HCT116 (cell line): ENCODE measurements around the gene ELP2. TPM values are rescaled to one million over a fixed set of nuclear protein-coding genes. Genes with fewer than 3 reads are reported as not detected.

Experiments
- ATAC-seq: fragments of 200-7000 bp; cut with Tn5 transposase; 2 replicates; pipeline ENCODE4 v1.9.1; 2020; ENCODE audit warnings: mild to moderate bottlenecking, moderate library complexity
- BruUV-seq: library from RNA; stranded (reverse); fragments of 400-500 nt; replicated peaks from 2 replicates; lab custom pipeline; 2021; lab: Mats Ljungman, UMichigan
- CTCF ChIA-PET: fragments of 300-600 bp; sonication (Branson Sonifier 250); formaldehyde crosslinking; loops from one replicate; lab custom pipeline; 2021; ENCODE audit warnings: antibody characterized with exemption; lab: Charles Lee
- POLR2A ChIA-PET: fragments of 300-600, 350-600 bp; sonication (Branson Sonifier 250); formaldehyde crosslinking; loops from one replicate; lab custom pipeline; 2021; ENCODE audit warnings: antibody characterized with exemption; lab: Charles Lee
- RAD21 ChIA-PET, 2 experiments: fragments of 300-600 bp; sonication (Branson Sonifier 250); formaldehyde crosslinking; loops; one replicate each; lab custom pipeline; 2023; ENCODE audit warnings: low total read pairs in 2 of 2; ENCODE audit not compliant: uncharacterized antibody in 2 of 2, unreplicated experiment in 2 of 2, low non-redundant PET in 1 of 2; lab: Charles Lee
- DNase-seq: peaks from one replicate; pipeline ENCODE4 v3.0.0-alpha.2; 2010; ENCODE audit warnings: low read depth, low spot score
- H2AFZ ChIP-seq: fragments of 200-600 bp; shearing (Covaris generic), sonication (generic); 2 replicates; pipeline ENCODE4 v1.6.1; 2017; ENCODE audit warnings: low read depth, mixed run types, mixed read lengths, antibody characterized with exemption, low read length; ENCODE audit not compliant: poor library complexity, severe bottlenecking
- H3K27ac ChIP-seq: 2 replicates; pipeline ENCODE4 v1.5.1; 2012; ENCODE audit warnings: low read depth, low read length
- H3K27me3 ChIP-seq: fragments of 200-600 bp; sonication (generic); 2 replicates; pipeline ENCODE4 v1.6.1; 2016; ENCODE audit warnings: mixed run types, low read length, mixed read lengths; ENCODE audit not compliant: insufficient read depth
- H3K36me3 ChIP-seq, 2 experiments: fragments of 200-500 bp in 1 of 2; fragments of 200-600 bp in 1 of 2; sonication (Bioruptor generic) in 1 of 2; sonication (generic) in 1 of 2; 2 replicates each; pipeline versions ENCODE4 v1.5.1 to v1.6.1; 2014 to 2016; ENCODE audit warnings: low read length in 2 of 2, inconsistent platforms in 1 of 2, mixed read lengths in 1 of 2, mixed run types in 1 of 2; ENCODE audit not compliant: insufficient read depth in 2 of 2, control insufficient read depth in 1 of 2
- H3K4me1 ChIP-seq, 2 experiments: fragments of 200-600 bp in 1 of 2; sonication (generic) in 1 of 2; 2 replicates each; pipeline versions ENCODE4 v1.5.1 to v1.6.1; 2012 to 2017; ENCODE audit warnings: low read length in 2 of 2, inconsistent platforms in 1 of 2, mild to moderate bottlenecking in 1 of 2, mixed read lengths in 1 of 2, mixed run types in 1 of 2, moderate library complexity in 1 of 2; ENCODE audit not compliant: insufficient read depth in 2 of 2, control insufficient read depth in 1 of 2
- H3K4me2 ChIP-seq: fragments of 200-600 bp; sonication (generic); 2 replicates; pipeline ENCODE4 v1.6.1; 2017; ENCODE audit warnings: mixed run types, low read length, mixed read lengths
- H3K4me3 ChIP-seq, 2 experiments: fragments of 200-600 bp in 1 of 2; sonication (generic) in 1 of 2; replicated peaks in 1 of 2; 2 replicates each; pipeline ENCODE4 v1.5.1; 2011 to 2016; ENCODE audit warnings: low read length in 2 of 2, control low read depth in 1 of 2, low read depth in 1 of 2, mild to moderate bottlenecking in 1 of 2, mixed read lengths in 1 of 2, mixed run types in 1 of 2
- H3K79me2 ChIP-seq: fragments of 200-600 bp; sonication (generic); 2 replicates; pipeline ENCODE4 v1.6.1; 2017; ENCODE audit warnings: mild to moderate bottlenecking, mixed run types, low read length, moderate library complexity, mixed read lengths; ENCODE audit not compliant: insufficient read depth
- H3K9ac ChIP-seq: fragments of 200-600 bp; sonication (generic); 2 replicates; pipeline ENCODE4 v1.6.1; 2016; ENCODE audit warnings: low read length, mixed read lengths
- H3K9me2 ChIP-seq: fragments of 200-600 bp; sonication (generic), shearing (Covaris generic); 2 replicates; pipeline ENCODE4 v1.6.1; 2017; ENCODE audit warnings: mixed run types, mild to moderate bottlenecking, moderate library complexity; ENCODE audit not compliant: insufficient read depth
- H3K9me3 ChIP-seq, 2 experiments: fragments of 200-500 bp in 1 of 2; fragments of 200-600 bp in 1 of 2; sonication (Bioruptor generic) in 1 of 2; sonication (generic) in 1 of 2; 2 replicates each; pipeline ENCODE4 v1.6.1; 2014 to 2017; ENCODE audit warnings: low read length in 2 of 2, mixed read lengths in 2 of 2, inconsistent platforms in 1 of 2, low read depth in 1 of 2, mild to moderate bottlenecking in 1 of 2, mixed run types in 1 of 2, moderate library complexity in 1 of 2; ENCODE audit not compliant: control insufficient read depth in 1 of 2, insufficient read depth in 1 of 2
- H4K20me1 ChIP-seq: fragments of 200-600 bp; sonication (generic), shearing (Covaris generic); 2 replicates; pipeline ENCODE4 v1.6.1; 2017; ENCODE audit warnings: mixed run types, mild to moderate bottlenecking, moderate library complexity; ENCODE audit not compliant: insufficient read depth
- EGR1 ChIP-seq: IDR thresholded peaks from 2 replicates; pipeline ENCODE4 v1.6.1; 2012; ENCODE audit warnings: low read depth
- ELF1 ChIP-seq: IDR thresholded peaks from 2 replicates; pipeline ENCODE4 v1.6.1; 2012; ENCODE audit warnings: low read depth, borderline replicate concordance
- EZH2 ChIP-seq: fragments of 200-600 bp; sonication (generic); IDR thresholded peaks from 2 replicates; pipeline ENCODE4 v1.6.1; 2017; ENCODE audit warnings: antibody characterized with exemption, mixed run types
- EZH2phosphoT487 ChIP-seq: fragments of 200-600 bp; IDR thresholded peaks from 2 replicates; pipeline ENCODE4 v1.6.1; 2018; ENCODE audit warnings: antibody characterized with exemption, borderline replicate concordance
- FOSL1 ChIP-seq: IDR thresholded peaks from 2 replicates; pipeline ENCODE4 v1.6.1; 2012; ENCODE audit warnings: low read depth
- MAX ChIP-seq: IDR thresholded peaks from 2 replicates; pipeline ENCODE4 v1.6.1; 2012
- POLR2A ChIP-seq: IDR thresholded peaks from 2 replicates; pipeline ENCODE4 v1.7.0; 2011; ENCODE audit warnings: borderline replicate concordance; ENCODE audit not compliant: insufficient read depth, insufficient read length; ENCODE audit errors: extremely low read depth
- POLR2AphosphoS5 ChIP-seq: IDR thresholded peaks from 2 replicates; pipeline ENCODE4 v1.6.1; 2011; ENCODE audit warnings: mild to moderate bottlenecking, low read depth, low read length, moderate library complexity
- RAD21 ChIP-seq: IDR thresholded peaks from 2 replicates; pipeline ENCODE4 v1.6.1; 2012; ENCODE audit warnings: low read depth, mild to moderate bottlenecking
- REST ChIP-seq: IDR thresholded peaks from 2 replicates; pipeline ENCODE4 v1.6.1; 2012; ENCODE audit warnings: low read depth
- SIN3A ChIP-seq: IDR thresholded peaks from 2 replicates; pipeline ENCODE4 v1.6.1; 2012; ENCODE audit warnings: low read depth
- SP1 ChIP-seq: IDR thresholded peaks from 2 replicates; pipeline ENCODE4 v1.6.1; 2012; ENCODE audit warnings: low read depth
- SRF ChIP-seq: IDR thresholded peaks from 2 replicates; pipeline ENCODE4 v1.6.1; 2012; ENCODE audit warnings: low read depth
- TCF7L2 ChIP-seq: IDR thresholded peaks from 2 replicates; pipeline ENCODE4 v1.7.0; 2011; ENCODE audit warnings: borderline replicate concordance, inconsistent platforms; ENCODE audit not compliant: insufficient read depth, insufficient read length; ENCODE audit errors: extremely low read depth
- YY1 ChIP-seq: IDR thresholded peaks from 2 replicates; pipeline ENCODE4 v1.6.1; 2011; ENCODE audit warnings: low read length, low read depth, moderate library complexity, mild to moderate bottlenecking; ENCODE audit not compliant: insufficient replicate concordance; ENCODE audit errors: extremely low read depth
- ZFX ChIP-seq: fragments of 450-650 bp; IDR thresholded peaks from 2 replicates; pipeline ENCODE4 v1.6.1; 2017
- ZNF274 ChIP-seq: fragments of 200-500 bp; sonication (Bioruptor generic); IDR thresholded peaks from 2 replicates; pipeline ENCODE4 v1.6.1; 2014; ENCODE audit warnings: mild to moderate bottlenecking, low read depth, low read length, inconsistent platforms
- intact Hi-C: fragments of 100-400 bp; cut with micrococcal nuclease; formaldehyde crosslinking; loops from 2 replicates; pipeline ENCODE4 v1.10.0; 2022
- total RNA-seq: library from RNA; stranded (reverse); gene quantifications from one replicate; pipeline ENCODE4 v1.2.1, GENCODE V29; 2021; ENCODE audit not compliant: unreplicated experiment

The ELP2 gene
- total RNA-seq, 1 experiment from 2014 or later: 109 TPM

- TF ChIP-seq EZH2phosphoT487: no peak
- TF ChIP-seq SP1: no peak
- no peak for TF ChIP-seq RAD21
- TF ChIP-seq YY1: no peak
- no peak for TF ChIP-seq EGR1
- TF ChIP-seq EZH2: no peak
- no peak for TF ChIP-seq TCF7L2
- no peak for TF ChIP-seq SRF
- Histone ChIP-seq H3K4me2 (no peak overlapping the region), H3K4me1 (no peaks in the 10 kb centered on the region), H3K4me3 (no peak overlapping the region), H3K9ac (no peak overlapping the region), H3K9me2 (no peaks in the 10 kb centered on the region), H3K36me3 (peaks cover 26 to 29% of the 10 kb centered on the region in 2 experiments), H2AFZ (no peak overlapping the region), H3K27me3 (no peaks in the 10 kb centered on the region), H3K79me2 (no peaks in the 10 kb centered on the region), H4K20me1 (no peaks in the 10 kb centered on the region), H3K27ac (no peak overlapping the region), H3K9me3 (no peaks in the 10 kb centered on the region)
- POLR2A ChIA-PET: no interaction called here
- intact Hi-C loops: no loop called here
- ATAC-seq: no peak
- no peak for DNase-seq
- no TSS peak for BruUV-seq
- RAD21 ChIA-PET: no interaction called here
- CTCF ChIA-PET: interaction anchor here (1.2 to 1.9 kb wide), 2 partner anchors 13 to 176 kb away, joined by 4 read pairs; no protein-coding TSS in a partner anchor
Measured at GRCh38 chr18:36108601-36109000, 21.1 kb upstream of the ELP2 start.

GRCh38 chr18:36109737-36110136 lies 20.0 kb upstream of the ELP2 start:
- Histone ChIP-seq H3K4me3 (no peak overlapping the region), H4K20me1 (no peaks in the 10 kb centered on the region), H3K36me3 (peaks cover 36 to 37% of the 10 kb centered on the region in 2 experiments), H3K4me1 (no peaks in the 10 kb centered on the region), H3K27me3 (no peaks in the 10 kb centered on the region), H2AFZ (no peak overlapping the region), H3K9me2 (no peaks in the 10 kb centered on the region), H3K79me2 (no peaks in the 10 kb centered on the region), H3K9me3 (no peaks in the 10 kb centered on the region), H3K9ac (no peak overlapping the region), H3K27ac (no peak overlapping the region), H3K4me2 (no peak overlapping the region)
- intact Hi-C loops: no loop called here
- BruUV-seq: no TSS peak
- ChIA-PET RAD21 (no interaction called here), POLR2A (no interaction called here), CTCF (interaction anchor here (1.2 to 1.9 kb wide), 2 partner anchors 14 to 175 kb away, joined by 4 read pairs; no protein-coding TSS in a partner anchor)
- no peak for ATAC-seq
- DNase-seq: no peak
- TF ChIP-seq RAD21 (no peak), ZNF274 (no peak), POLR2AphosphoS5 (no peak), SIN3A (no peak), FOSL1 (no peak), YY1 (no peak), POLR2A (no peak), REST (no peak), ZFX (no peak), MAX (no peak), SP1 (no peak), EGR1 (no peak), EZH2phosphoT487 (no peak), ELF1 (no peak)
